ENCODE measurements around the gene PI16. TPM values are rescaled to one million over a fixed set of nuclear protein-coding genes. Genes with fewer than 3 reads are reported as not detected.

The PI16 gene
- total and polyA plus RNA-seq, 2 donors from 2014 or later = 1.7 to 3.5 TPM

DNA sequence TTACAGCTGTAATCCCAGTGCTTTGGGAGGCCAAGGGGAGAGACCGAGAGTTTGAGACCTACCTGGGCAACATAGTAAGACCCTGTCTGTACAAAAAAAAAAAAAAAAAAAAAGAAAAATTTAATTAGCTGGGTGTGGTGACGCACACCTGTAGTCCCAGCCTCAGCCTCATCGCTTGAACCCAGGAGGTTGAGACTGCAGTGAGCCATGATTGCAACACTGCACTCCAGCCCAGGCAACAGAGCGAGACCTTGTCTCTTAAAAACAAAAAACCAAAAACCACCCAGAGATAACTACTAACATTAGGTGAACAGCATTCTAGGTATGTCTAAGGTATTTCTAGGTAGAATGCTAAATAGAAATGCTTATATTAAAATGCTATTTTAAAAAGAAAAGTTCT is 21.0 kb upstream of the PI16 start:
- Histone ChIP-seq H3K9ac (ENCODE audit: low read length in 3 of 3) (no peak overlapping the region), H3K9me3 (ENCODE audit: control insufficient read depth in 2 of 3, insufficient read depth in 1 of 3, low read length in 3 of 3) (no peaks in the 10 kb centered on the region), H3K4me3 (ENCODE audit: low read length in 3 of 3) (no peak overlapping the region), H3K27me3 (ENCODE audit: control insufficient read depth, insufficient read depth, low read length) (no peaks in the 10 kb centered on the region), H3K36me3 (ENCODE audit: control insufficient read depth in 2 of 3, insufficient read depth in 3 of 3, low read length in 3 of 3) (no peaks in the 10 kb centered on the region), H3K4me1 (ENCODE audit: control insufficient read depth in 2 of 3, insufficient read depth in 2 of 3, low read depth in 1 of 3, low read length in 3 of 3) (no peaks in the 10 kb centered on the region), H3K27ac (ENCODE audit: low read depth in 2 of 2, low read length in 2 of 2) (no peak overlapping the region)
- TF ChIP-seq, protein P1, sequence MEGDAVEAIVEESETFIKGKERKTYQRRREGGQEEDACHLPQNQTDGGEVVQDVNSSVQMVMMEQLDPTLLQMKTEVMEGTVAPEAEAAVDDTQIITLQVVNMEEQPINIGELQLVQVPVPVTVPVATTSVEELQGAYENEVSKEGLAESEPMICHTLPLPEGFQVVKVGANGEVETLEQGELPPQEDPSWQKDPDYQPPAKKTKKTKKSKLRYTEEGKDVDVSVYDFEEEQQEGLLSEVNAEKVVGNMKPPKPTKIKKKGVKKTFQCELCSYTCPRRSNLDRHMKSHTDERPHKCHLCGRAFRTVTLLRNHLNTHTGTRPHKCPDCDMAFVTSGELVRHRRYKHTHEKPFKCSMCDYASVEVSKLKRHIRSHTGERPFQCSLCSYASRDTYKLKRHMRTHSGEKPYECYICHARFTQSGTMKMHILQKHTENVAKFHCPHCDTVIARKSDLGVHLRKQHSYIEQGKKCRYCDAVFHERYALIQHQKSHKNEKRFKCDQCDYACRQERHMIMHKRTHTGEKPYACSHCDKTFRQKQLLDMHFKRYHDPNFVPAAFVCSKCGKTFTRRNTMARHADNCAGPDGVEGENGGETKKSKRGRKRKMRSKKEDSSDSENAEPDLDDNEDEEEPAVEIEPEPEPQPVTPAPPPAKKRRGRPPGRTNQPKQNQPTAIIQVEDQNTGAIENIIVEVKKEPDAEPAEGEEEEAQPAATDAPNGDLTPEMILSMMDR (IDR thresholded peaks at IDR 0.05; ENCODE audit: borderline replicate concordance, extremely low read depth, insufficient read depth) = no peak
- DNase-seq (no peak), FAIRE-seq (no peak)
- intact Hi-C loops (cut with DNase I) = no loop called here

DNA sequence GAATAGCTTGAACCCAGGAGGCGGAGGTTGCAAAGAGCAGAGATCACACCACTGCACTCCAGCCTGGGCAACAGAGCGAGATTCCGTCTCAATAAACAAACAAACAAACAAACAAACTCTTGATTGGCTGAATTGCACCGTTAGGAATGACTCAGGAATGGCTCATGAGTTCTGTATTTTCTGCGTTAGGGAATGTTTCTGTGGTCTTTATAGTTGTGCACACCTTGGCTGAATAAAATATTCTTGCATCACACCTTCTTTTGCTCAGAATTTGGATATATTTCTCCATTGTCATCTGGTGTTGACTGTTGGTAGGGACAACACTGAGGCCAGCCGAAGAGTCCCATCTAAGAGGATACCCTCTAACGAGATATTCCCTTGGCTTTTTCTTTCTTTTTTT is 19.6 kb upstream of the PI16 start:
- FAIRE-seq = no peak
- TF ChIP-seq, protein P1 (IDR thresholded peaks at IDR 0.05; ENCODE audit: borderline replicate concordance, extremely low read depth, insufficient read depth) = no peak
- no peak overlapping the region for H3K9ac ChIP-seq (ENCODE audit: low read length in 3 of 3)
- H3K27me3 ChIP-seq (ENCODE audit: control insufficient read depth, insufficient read depth, low read length) = no peaks in the 10 kb centered on the region
- H3K27ac ChIP-seq (ENCODE audit: low read depth in 2 of 2, low read length in 2 of 2) = no peak overlapping the region
- intact Hi-C loops (cut with DNase I) = no loop called here
- DNase-seq = no peak
- no peak overlapping the region for H3K4me3 ChIP-seq (ENCODE audit: low read length in 3 of 3)
- H3K4me1 ChIP-seq (ENCODE audit: control insufficient read depth in 2 of 3, insufficient read depth in 2 of 3, low read depth in 1 of 3, low read length in 3 of 3) = no peaks in the 10 kb centered on the region
- no peaks in the 10 kb centered on the region for H3K9me3 ChIP-seq (ENCODE audit: control insufficient read depth in 2 of 3, insufficient read depth in 1 of 3, low read length in 3 of 3)
- H3K36me3 ChIP-seq (ENCODE audit: control insufficient read depth in 2 of 3, insufficient read depth in 3 of 3, low read length in 3 of 3) = no peaks in the 10 kb centered on the region

DNA sequence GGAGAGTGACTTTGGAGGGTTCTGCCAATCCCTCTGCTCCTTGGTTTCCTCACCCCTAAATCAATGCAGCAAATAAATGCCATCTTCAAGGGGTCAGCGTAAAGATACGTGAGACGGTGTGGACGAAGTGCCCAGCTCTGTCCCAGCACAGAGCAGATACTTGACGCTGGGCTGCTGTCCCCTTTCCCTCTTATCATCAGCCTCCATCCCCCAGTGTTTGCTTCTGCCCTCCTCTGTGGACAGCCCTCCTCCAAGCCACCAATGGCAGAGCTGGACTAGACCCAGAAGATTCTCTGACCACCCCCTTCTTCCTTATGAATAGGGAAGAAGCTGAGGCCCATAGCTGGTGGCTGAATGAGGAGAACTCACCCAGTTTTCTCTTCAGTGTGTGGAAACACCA is 17.7 kb upstream of the PI16 start:
- Histone ChIP-seq H3K4me1 (ENCODE audit: control insufficient read depth in 2 of 3, insufficient read depth in 2 of 3, low read depth in 1 of 3, low read length in 3 of 3) (no peaks in the 10 kb centered on the region), H3K9ac (ENCODE audit: low read length in 3 of 3) (no peak overlapping the region), H3K27me3 (ENCODE audit: control insufficient read depth, insufficient read depth, low read length) (no peaks in the 10 kb centered on the region), H3K4me3 (ENCODE audit: low read length in 3 of 3) (no peak overlapping the region), H3K27ac (ENCODE audit: low read depth in 2 of 2, low read length in 2 of 2) (no peak overlapping the region), H3K9me3 (ENCODE audit: control insufficient read depth in 2 of 3, insufficient read depth in 1 of 3, low read length in 3 of 3) (no peaks in the 10 kb centered on the region), H3K36me3 (ENCODE audit: control insufficient read depth in 2 of 3, insufficient read depth in 3 of 3, low read length in 3 of 3) (no peaks in the 10 kb centered on the region)
- TF ChIP-seq, protein P1 (IDR thresholded peaks at IDR 0.05; ENCODE audit: borderline replicate concordance, extremely low read depth, insufficient read depth) = no peak
- FAIRE-seq (no peak), DNase-seq (no peak)
- intact Hi-C loops (cut with DNase I) = no loop called here

DNA sequence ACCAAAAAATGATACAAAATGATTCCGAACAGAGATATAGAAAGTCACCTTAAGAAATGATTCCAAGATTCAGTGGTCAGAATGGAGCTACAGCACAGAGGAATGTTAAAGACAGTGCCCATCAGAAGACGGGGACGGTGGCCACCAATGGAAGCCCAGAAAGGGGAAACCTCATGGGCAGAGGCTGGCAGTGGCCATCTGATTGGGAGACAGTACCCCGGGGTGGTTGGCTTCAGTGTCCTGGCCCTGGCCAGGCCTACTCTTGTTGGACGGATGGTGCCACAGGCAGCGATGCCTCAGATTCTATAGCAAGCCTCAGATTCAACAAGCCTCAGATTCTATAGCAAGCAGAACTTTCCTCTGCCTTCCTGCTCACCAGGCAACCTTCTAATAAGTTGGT is 16.6 kb upstream of the PI16 start:
- DNase-seq = no peak
- no peaks in the 10 kb centered on the region for H3K4me1 ChIP-seq (ENCODE audit: control insufficient read depth in 2 of 3, insufficient read depth in 2 of 3, low read depth in 1 of 3, low read length in 3 of 3)
- FAIRE-seq = no peak
- no peaks in the 10 kb centered on the region for H3K36me3 ChIP-seq (ENCODE audit: control insufficient read depth in 2 of 3, insufficient read depth in 3 of 3, low read length in 3 of 3)
- H3K27ac ChIP-seq (ENCODE audit: low read depth in 2 of 2, low read length in 2 of 2) = no peak overlapping the region
- intact Hi-C loops (cut with DNase I) = no loop called here
- no peaks in the 10 kb centered on the region for H3K27me3 ChIP-seq (ENCODE audit: control insufficient read depth, insufficient read depth, low read length)
- TF ChIP-seq, protein P1 (IDR thresholded peaks at IDR 0.05; ENCODE audit: borderline replicate concordance, extremely low read depth, insufficient read depth) = no peak
- H3K9ac ChIP-seq (ENCODE audit: low read length in 3 of 3) = no peak overlapping the region
- H3K4me3 ChIP-seq (ENCODE audit: low read length in 3 of 3) = no peak overlapping the region
- H3K9me3 ChIP-seq (ENCODE audit: control insufficient read depth in 2 of 3, insufficient read depth in 1 of 3, low read length in 3 of 3) = no peaks in the 10 kb centered on the region
